HepG2 (cell line): ENCODE measurements around the gene TEAD1. TPM values are rescaled to one million over a fixed set of nuclear protein-coding genes. Genes with fewer than 3 reads are reported as not detected.

ENCODE experiments used
- ATAC-seq: fragments of 200-7000 bp; cut with Tn5 transposase; 3 replicates; pipeline ENCODE4 v1.9.1; 2020; ENCODE audit warnings: mild to moderate bottlenecking, moderate library complexity
- BruUV-seq: library from RNA; stranded (reverse); fragments of 400-500 nt; replicated peaks from 2 replicates; lab custom pipeline; 2021; lab: Mats Ljungman, UMichigan
- CTCF ChIA-PET: fragments of 300-600 bp; formaldehyde crosslinking; extraction: SDS; loops from one replicate; lab custom pipeline; 2021; ENCODE audit warnings: low total read pairs, inconsistent platforms, low intra/inter-chr PET ratio; lab: Yijun Ruan, JAX
- POLR2A ChIA-PET: fragments of 350-600 bp; sonication (Branson Sonifier 250); formaldehyde crosslinking; loops from one replicate; lab custom pipeline; 2020; ENCODE audit warnings: antibody characterized with exemption, inconsistent platforms; lab: Yijun Ruan, JAX
- DNase-seq: peaks from one replicate; pipeline ENCODE4 v3.0.0-alpha.2; 2015; ENCODE audit warnings: low spot score
- FAIRE-seq: peaks from 3 replicates; lab custom pipeline; 2011; peaks lifted over from hg19 to GRCh38; lab: Jason Lieb, UNC
- H2AFZ ChIP-seq: one replicate; pipeline ENCODE4 v1.6.1; 2011; ENCODE audit warnings: low read length, inconsistent platforms
- H3K27ac ChIP-seq: fragments of 300-600 bp; 3 replicates; pipeline ENCODE4 v1.8.0; 2011; ENCODE audit warnings: mixed run types, mild to moderate bottlenecking, mixed read lengths, low read length, inconsistent platforms; ENCODE audit not compliant: insufficient read depth; ENCODE audit errors: extremely low read length
- H3K27me3 ChIP-seq, 2 experiments: fragments of 200-600 bp in 1 of 2; 2 replicates in 1 of 2; 3 replicates in 1 of 2; pipeline versions ENCODE4 v1.6.0 to v1.8.0; 2011; ENCODE audit warnings: low read length in 2 of 2, mild to moderate bottlenecking in 2 of 2, moderate library complexity in 2 of 2, inconsistent platforms in 1 of 2; ENCODE audit not compliant: insufficient read depth in 2 of 2, control insufficient read depth in 1 of 2
- H3K36me3 ChIP-seq, 2 experiments: fragments of 200-600 bp in 1 of 2; replicated peaks in 1 of 2; 2 replicates in 1 of 2; 3 replicates in 1 of 2; pipeline versions ENCODE4 v1.5.1 to v1.8.0; 2011; ENCODE audit warnings: low read length in 2 of 2, inconsistent platforms in 1 of 2; ENCODE audit not compliant: insufficient read depth in 2 of 2, control insufficient read depth in 1 of 2
- H3K4me1 ChIP-seq: 2 replicates; pipeline ENCODE4 v1.5.1; 2012; ENCODE audit warnings: low read length, inconsistent platforms; ENCODE audit not compliant: insufficient read depth
- H3K4me2 ChIP-seq: 2 replicates; pipeline ENCODE4 v1.6.0; 2011; ENCODE audit warnings: low read depth, low read length, inconsistent platforms
- H3K4me3 ChIP-seq, 3 experiments: fragments of 200-600 bp in 1 of 3; sonication (generic), shearing (Covaris generic) in 1 of 3; replicated peaks in 1 of 3; 2 replicates each; pipeline ENCODE4 v1.5.1; 2011 to 2016; ENCODE audit warnings: low read length in 3 of 3, inconsistent platforms in 2 of 3, low read depth in 2 of 3, mild to moderate bottlenecking in 2 of 3, control low read depth in 1 of 3, mixed read lengths in 1 of 3; ENCODE audit not compliant: insufficient read depth in 1 of 3
- H3K79me2 ChIP-seq: one replicate; pipeline ENCODE4 v1.6.1; 2011; ENCODE audit warnings: low read length, inconsistent platforms; ENCODE audit not compliant: insufficient read depth
- H3K9ac ChIP-seq: 2 replicates; pipeline ENCODE4 v1.6.0; 2011; ENCODE audit warnings: mild to moderate bottlenecking, low read depth, low read length, inconsistent platforms; ENCODE audit not compliant: insufficient read depth
- H3K9me3 ChIP-seq: 2 replicates; pipeline ENCODE4 v1.5.1; 2012; ENCODE audit warnings: mild to moderate bottlenecking, low read length
- H4K20me1 ChIP-seq: 2 replicates; pipeline ENCODE4 v1.6.0; 2011; ENCODE audit warnings: inconsistent platforms, mild to moderate bottlenecking, low read length, moderate library complexity; ENCODE audit not compliant: insufficient read depth
- ATF7 ChIP-seq, 2 experiments: fragments of 450-650 bp in 1 of 2; sonication (generic) in 1 of 2; formaldehyde crosslinking in 1 of 2; IDR thresholded peaks; 2 replicates each; pipeline versions ENCODE4 v1.4.0 to v1.6.1; 2016 to 2020; ENCODE audit warnings: antibody characterized with exemption in 1 of 2, mild to moderate bottlenecking in 1 of 2, missing genetic modification reagents in 1 of 2
- CREB1 ChIP-seq, 2 experiments: fragments of 450-650 bp in 1 of 2; IDR thresholded peaks; 2 replicates each; pipeline ENCODE4 v1.6.1; 2016 to 2017; ENCODE audit warnings: control low read depth in 1 of 2, mild to moderate bottlenecking in 1 of 2, missing compliant biosample characterization in 1 of 2, missing genetic modification characterization in 1 of 2
- PAX8 ChIP-seq: sonication (generic); formaldehyde crosslinking; IDR thresholded peaks from 2 replicates; pipeline ENCODE4 v1.8.0; 2022; ENCODE audit warnings: mild to moderate bottlenecking, missing genetic modification reagents, borderline replicate concordance
- SKIL ChIP-seq: sonication (generic); formaldehyde crosslinking; IDR thresholded peaks from 2 replicates; pipeline ENCODE4 v1.8.0; 2022; ENCODE audit warnings: missing genetic modification reagents, mild to moderate bottlenecking, moderate library complexity, borderline replicate concordance
- WGBS: methylation state at CpG from one replicate; pipeline ENCODE4 v1.1.6; 2017; ENCODE audit warnings: low lambda C conversion rate; 5-methylcytosine and 5-hydroxymethylcytosine counted together
- in situ Hi-C: cut with HindIII; loops from 2 replicates; pipeline ENCODE4 v1.10.0; 2017; ENCODE audit warnings: low pct_unique_long_range_greater_than_20kb; ENCODE audit not compliant: extremely low pct_ligation_motif_present
- intact Hi-C: fragments of 100-400 bp; cut with micrococcal nuclease; formaldehyde crosslinking; loops from one replicate; pipeline ENCODE4 v1.10.0; 2022; ENCODE audit not compliant: unreplicated experiment
- polyA plus RNA-seq, 8 experiments: library from polyadenylated mRNA; depleted of rRNA in 3 of 8; stranded (reverse) in 7 of 8; unstranded in 1 of 8; fragments of >200 nt; fragmentation: Illumina TruSeq in 4 of 8; extraction: Trizol in 4 of 8; gene quantifications; 2 replicates each; pipeline versions ENCODE4 v1.2.1 to v1.2.3, GENCODE V29; 2011 to 2016; ENCODE audit warnings: low read depth in 4 of 8, missing spikeins in 1 of 8, mixed read lengths in 1 of 8; ENCODE audit not compliant: insufficient read depth in 1 of 8
- total RNA-seq, 5 experiments: library from RNA; depleted of rRNA; stranded (reverse); fragments of >200 nt; fragmentation: Illumina TruSeq; extraction: Trizol; gene quantifications; 2 replicates each; pipeline ENCODE4 v1.2.3, GENCODE V29; 2016; ENCODE audit warnings: low read depth in 1 of 5

The TEAD1 gene
- total and polyA plus RNA-seq, 2 of the 13 experiments (the other 11 are each of a cell fraction or from before 2014, with no cell fraction given): 20.1 to 30.5 TPM

- TF ChIP-seq SKIL (CRISPR knock-in tag): no peak
Observed at GRCh38 chr11:12966002-12966401, 291.8 kb downstream of the TEAD1 start (continued).

GRCh38 chr11:12968101-12968500, 293.9 kb downstream of the TEAD1 start:
- no peak overlapping the region for H3K4me3 ChIP-seq
- 33% methylated on average over 1 of the region's 1 CpG for WGBS
- peak; percentile 61 for TF ChIP-seq ATF7 (IDR thresholded peaks at IDR 0.05)
- TF ChIP-seq ATF7 (CRISPR knock-in tag; IDR thresholded peaks at IDR 0.05): no peak
- no peak for TF ChIP-seq PAX8
- peak; percentile 77 for TF ChIP-seq CREB1 (IDR thresholded peaks at IDR 0.05)
- TF ChIP-seq CREB1 (CRISPR knock-in tag; IDR thresholded peaks at IDR 0.05): no peak
- CTCF ChIA-PET: no interaction called here
- BruUV-seq: no TSS peak
- no peak overlapping the region for H3K27ac ChIP-seq
- H3K9me3 ChIP-seq: no peaks in the 10 kb centered on the region
- H3K36me3 ChIP-seq: no peaks in the 10 kb centered on the region
- H3K4me1 ChIP-seq: 0 out of 2 replicates have a peak, but pooled peaks cover 10% of the 10 kb centered on the region
- intact Hi-C loops: no loop called here
- no peak overlapping the region for H3K4me2 ChIP-seq
- no peaks in the 10 kb centered on the region for H4K20me1 ChIP-seq
- no peak for FAIRE-seq
- H3K27me3 ChIP-seq: no peaks in the 10 kb centered on the region
- no peak overlapping the region for H2AFZ ChIP-seq
- no peak for ATAC-seq
- H3K79me2 ChIP-seq: no peaks in the 10 kb centered on the region
- in situ Hi-C loops: loop anchor here (5.0 to 10.0 kb wide), 3 partner anchors 184 to 377 kb away; no protein-coding TSS in a partner anchor
- POLR2A ChIA-PET: no interaction called here
- no peak for DNase-seq
- H3K9ac ChIP-seq: no peak overlapping the region
